Central memory CD4-positive, alpha-beta T cell (primary cell): ENCODE results near the gene ATG4C.
"Not testable (repeated sequence)": the region's sequence is repeated elsewhere in the genome, so short reads cannot be mapped to it uniquely, and the experiment has no call there.

Experiments used
- DNase-seq: peaks from one replicate; pipeline ENCODE4 v3.0.0; 2022
- total RNA-seq, 3 experiments: gene quantifications; one replicate each; lab custom pipeline; 2026; lab: John Stamatoyannopoulos, UW

ATG4C gene, protein sequence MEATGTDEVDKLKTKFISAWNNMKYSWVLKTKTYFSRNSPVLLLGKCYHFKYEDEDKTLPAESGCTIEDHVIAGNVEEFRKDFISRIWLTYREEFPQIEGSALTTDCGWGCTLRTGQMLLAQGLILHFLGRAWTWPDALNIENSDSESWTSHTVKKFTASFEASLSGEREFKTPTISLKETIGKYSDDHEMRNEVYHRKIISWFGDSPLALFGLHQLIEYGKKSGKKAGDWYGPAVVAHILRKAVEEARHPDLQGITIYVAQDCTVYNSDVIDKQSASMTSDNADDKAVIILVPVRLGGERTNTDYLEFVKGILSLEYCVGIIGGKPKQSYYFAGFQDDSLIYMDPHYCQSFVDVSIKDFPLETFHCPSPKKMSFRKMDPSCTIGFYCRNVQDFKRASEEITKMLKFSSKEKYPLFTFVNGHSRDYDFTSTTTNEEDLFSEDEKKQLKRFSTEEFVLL
- 9.5 to 20.1 (median 11.4) reads per million in 3 experiments for total RNA-seq

DNA sequence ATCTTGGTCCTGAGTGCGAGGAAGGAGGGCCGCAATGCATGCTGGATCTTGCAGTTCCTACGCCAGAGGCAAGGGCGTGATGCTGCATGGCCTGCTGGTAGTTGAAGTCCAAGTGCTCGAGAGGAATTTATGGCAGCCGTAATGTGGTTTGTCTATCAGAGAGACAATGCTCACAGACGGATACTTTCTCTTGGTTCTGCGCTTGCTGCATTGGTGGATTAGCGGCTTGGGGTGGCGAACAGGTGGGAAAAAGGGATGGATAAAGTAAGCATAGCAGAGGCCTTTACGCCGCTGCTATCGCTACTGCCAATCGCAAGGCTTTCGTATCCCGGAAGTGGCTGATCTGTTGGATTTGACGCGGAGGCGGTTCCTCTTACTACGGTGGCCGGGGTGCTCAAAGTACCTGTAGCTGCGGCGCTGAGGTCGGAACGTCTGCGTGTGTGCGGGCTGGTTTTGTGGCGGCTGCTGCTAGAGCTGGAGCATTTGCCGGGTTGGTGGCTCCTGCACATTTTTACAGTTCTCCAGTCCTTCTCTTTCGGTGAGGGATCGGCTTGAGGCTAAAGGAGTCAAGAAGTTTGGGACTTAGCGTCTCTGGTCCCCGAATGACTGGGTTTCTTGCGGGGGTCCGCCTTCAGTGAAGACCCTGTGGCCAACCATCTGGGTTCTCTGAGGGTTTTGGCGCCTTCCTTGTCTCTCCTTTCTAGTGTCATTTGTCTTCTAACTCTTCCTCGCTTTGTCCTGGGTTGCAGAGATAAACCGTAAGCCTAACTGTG lies at the start of gene ATG4C:
Gene ATG4C, plus strand, starts transcription at position 397 of the 773 bp plus-strand sequence. CDS start 19,655 bp downstream, outside the sequence.
- DNase-seq, result peak; percentile 96

DNA sequence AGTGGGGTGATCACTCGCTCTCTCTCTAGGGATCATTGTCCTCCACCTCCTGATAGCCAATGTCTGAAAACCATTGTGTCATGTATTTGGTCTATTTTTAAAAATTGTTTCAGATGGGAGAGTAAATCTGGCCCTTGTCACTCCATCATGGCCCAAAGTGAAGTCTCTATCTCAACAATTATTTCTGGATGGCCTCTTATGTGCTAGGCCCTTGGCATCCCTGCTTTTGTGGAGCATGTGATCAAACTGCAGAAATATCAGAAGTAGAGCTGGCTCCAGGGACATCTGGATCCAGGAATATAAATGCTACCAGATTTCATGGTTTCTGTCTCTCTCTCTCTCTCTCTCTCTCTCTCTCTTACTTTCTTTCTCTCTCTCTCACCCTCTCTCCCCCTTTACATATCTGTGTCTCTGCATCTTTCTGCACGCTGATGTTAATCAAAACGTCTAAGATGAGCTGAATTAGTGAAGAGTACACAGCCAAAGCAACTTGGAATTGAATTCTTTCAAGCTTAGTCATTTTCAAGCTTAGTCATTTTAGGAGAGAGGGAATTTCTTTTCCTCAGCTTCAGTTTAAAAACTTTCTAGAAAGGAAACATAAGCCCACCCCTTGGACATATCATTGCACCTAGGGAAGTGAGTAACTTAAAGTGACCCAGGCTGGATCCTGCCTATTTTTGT lies 48.3 kb upstream of the ATG4C start:
- no peak for DNase-seq

DNA sequence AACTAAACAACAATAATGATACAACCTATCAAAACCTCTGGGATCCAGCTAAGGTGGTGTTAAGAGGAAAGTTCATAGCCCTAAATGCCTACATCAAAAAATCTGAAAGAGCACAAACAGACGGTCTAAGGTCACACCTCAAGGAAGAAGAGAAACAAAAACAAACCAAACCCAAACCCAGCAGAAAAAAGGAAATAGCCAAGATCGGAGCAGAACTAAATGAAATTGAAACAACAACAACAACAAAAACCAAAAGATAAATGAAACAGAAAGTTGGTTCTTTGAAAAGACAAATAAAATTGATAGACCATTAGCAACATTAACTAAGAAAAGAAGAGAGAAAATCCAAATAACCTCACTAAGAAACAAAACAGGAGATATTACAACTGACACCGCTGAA lies 43.2 kb upstream of the ATG4C start:
- DNase-seq, result not testable (repeated sequence)

DNA sequence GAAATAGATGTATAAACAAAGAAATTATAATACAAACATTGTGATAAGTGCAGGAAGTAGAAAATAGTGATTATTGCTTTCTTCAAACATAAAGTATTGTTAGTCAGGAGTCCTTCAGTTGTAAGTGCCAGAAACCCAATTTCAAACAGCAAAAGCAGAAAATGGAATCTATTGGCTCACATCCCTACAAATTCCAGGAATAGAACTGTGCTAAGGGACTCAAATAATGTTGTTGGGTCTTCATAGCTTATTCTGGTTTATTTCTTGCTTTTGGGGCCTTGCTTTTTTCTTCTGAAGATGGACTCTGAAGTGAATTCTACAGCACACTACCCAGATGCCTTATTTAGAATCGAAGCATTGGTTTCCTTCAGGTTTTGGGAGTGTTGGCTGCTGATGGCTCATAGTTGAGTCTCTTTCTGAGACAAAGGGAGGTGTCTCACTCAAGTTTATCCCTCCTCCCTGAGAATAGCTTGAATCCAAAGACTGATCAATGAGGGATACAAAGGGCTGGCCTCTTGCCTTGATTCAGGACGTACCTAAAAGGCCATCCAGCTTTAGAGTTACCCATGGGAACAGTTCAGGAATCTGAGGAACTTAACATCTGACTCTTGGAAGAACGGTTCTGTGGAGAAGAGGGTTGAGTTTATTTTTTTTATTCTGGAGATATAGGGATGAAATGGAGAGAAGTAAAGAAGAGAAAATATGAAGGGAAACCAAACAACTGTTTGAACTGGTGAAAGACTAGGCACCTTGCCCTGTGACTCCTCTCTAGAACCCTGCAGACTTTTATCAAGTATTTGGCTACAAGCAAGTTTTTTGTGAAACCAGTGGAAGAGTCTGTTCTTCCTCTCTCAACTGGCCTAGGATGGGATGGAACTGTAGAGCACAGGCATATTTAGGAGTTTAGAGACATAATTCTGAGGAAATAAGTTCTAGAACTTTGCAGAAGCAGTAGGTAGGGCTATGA lies 39.0 kb upstream of the ATG4C start:
- no peak for DNase-seq

DNA sequence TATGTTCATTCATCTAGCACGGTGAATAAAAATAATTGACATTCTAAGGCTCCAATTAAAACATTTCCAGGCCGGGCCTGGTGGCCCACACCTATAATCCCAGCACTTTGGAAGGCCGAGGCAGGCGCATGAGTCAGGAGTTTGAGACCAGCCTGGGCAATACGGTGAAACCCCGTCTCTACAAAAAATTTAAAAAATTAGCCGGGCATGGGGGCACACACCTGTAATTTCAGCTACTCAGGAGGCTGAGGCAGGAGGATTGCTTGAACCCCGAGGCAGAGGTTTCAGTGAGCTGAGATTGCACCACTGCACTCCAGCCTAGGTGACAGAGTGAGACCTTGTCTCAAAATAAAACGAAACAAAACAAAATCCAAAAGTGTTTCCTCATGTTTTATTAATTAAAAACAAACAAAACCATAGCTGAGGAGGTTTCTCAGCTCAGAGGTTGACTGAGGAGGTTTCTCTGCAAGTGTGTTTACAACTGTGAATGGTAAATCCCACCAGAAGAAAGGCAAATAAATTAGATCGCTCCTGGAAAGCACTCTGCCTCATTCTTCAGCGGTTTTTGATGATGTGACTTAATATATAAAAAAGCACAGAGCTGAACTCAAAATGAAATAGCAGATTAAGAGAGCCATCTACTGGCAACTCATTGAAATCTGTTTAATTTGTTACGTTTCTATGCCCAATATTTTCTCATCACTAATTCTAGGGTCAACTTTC lies 37.7 kb upstream of the ATG4C start:
- DNase-seq, result peak; percentile 18

DNA sequence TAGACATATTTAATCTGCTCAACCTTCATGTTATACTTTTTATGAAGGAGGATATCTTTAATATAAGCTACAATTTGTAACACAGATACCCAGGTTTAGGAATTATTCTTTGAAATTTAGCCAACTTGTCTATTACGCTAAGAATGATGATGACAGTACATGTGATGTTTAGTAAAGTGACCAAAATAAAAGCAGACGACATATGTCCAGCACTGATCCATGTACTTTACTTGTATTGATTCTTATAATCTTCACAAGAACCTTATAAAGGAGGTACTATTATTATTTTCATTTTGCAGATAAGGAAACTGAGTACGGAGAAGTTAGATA lies 37.2 kb upstream of the ATG4C start:
- DNase-seq, result no peak

DNA sequence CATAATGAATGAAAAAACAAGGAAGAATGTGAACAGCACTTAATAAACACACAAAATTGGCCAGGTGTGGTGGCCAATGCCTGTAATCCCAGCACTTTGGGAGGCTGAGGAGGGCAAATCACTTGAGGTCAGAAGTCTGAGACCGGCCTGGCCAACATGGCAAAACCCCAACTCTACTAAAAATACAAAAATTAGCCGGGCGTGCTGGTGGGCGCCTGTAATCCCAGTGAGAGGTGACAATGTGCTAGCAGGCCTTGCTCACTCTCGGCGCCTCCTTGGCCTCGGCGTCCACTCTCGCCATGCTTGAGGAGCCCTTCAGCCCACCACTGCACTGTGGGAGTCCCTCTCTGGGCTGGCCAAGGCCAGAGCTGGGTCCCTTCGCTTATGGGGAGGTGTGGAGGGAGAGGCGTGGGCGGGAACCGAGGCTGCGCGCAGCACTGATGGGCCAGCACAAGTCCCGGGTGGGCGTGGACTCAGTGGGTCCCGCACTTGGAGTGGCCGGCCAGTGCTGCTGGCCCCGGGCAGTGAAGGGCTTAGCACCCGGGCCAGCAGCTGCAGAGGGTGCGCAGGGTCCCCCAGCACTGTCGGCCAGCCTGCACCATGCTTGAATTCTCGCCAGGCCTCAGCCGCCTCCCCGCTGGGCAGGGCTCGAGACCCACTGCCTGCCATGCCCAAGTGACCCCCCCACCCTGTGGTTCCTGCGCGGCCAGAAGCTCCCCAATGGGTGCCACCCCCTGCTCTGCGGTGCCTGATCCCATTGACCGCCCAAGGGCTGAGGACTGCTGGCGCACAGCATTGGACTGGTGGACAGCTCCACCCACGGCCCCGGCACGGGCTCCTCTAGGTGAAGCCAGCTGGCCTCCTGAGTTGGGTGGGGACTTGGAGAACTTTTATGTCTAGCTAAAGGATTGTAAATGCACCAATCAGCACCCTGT lies 30.6 kb upstream of the ATG4C start:
- DNase-seq, result no peak

DNA sequence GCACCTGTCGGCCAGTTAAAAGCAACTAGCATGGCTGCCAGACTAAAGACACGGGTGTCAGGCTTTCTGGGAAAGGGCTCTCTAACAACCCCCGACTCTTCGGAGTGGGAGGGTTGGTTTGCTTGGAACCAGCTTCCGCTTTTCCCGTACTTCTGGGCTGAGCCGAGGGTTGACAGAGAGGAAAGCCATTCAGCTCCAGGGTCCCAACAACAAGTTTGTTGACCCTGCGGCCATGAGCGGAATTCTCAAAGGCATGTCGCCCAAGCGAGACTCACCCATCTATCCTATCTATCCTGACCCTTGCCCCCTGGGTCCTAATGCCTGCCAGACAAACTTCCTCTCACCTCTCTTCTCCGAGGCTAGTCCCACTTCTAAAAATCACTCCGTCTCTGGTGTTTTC lies 29.0 kb upstream of the ATG4C start:
- DNase-seq, result not testable (repeated sequence)

DNA sequence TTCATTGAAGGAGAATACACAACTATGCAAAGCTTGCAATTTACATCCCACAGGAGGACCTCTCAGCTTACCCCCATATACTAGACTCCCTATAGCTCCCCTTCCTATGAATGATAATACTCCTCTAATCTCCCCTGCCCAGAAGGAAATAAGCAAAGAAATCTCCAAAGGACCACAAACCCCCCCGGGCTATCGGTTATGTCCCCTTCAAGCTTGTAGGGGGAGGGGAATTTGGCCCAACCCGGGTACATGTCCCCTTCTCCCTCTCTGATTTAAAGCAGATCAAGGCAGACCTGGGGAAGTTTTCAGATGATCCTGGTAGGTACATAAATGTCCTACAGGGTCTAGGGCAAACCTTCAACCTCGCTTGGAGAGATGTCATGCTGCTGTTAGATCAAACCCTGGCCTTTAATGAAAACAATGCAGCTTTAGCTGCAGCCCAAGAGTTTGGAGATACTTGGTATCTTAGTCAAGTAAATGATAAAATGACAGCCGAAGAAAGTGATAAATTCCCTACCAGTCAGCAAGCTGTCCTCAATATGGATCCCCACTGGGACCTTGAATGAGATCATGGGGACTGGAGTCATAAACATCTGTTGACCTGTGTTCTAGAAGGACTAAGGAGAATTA lies 27.6 kb upstream of the ATG4C start:
- not testable (repeated sequence) for DNase-seq

DNA sequence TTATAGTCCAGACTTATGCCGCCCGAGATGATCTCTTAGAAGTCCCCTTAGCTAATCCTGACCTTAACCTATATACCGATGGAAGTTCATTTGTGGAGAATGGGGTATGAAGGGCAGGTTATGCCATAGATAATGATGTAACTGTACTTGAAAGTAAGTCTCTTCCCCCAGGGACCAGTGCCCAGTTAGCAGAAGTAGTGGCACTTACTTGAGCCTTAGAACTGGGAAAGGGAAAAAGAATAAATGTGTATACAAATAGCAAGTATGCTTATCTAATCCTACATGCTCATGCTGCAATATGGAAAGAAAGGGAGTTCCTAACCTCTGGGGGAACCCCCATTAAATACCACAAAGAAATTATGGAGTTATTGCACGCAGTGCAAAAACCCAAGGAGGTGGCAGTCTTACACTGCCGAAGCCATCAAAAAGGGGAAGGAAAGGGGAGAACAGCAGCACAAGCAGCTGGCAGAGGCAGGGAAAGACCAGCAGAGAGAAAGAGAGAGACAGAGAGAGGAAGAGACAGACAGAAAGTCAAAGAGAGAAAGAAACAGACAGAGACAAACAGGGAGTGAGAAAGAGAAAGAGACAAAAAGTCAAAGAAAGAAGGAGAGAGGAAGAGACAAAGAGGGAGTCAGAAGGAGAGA lies 24.6 kb upstream of the ATG4C start:
- DNase-seq, result not testable (repeated sequence)

DNA sequence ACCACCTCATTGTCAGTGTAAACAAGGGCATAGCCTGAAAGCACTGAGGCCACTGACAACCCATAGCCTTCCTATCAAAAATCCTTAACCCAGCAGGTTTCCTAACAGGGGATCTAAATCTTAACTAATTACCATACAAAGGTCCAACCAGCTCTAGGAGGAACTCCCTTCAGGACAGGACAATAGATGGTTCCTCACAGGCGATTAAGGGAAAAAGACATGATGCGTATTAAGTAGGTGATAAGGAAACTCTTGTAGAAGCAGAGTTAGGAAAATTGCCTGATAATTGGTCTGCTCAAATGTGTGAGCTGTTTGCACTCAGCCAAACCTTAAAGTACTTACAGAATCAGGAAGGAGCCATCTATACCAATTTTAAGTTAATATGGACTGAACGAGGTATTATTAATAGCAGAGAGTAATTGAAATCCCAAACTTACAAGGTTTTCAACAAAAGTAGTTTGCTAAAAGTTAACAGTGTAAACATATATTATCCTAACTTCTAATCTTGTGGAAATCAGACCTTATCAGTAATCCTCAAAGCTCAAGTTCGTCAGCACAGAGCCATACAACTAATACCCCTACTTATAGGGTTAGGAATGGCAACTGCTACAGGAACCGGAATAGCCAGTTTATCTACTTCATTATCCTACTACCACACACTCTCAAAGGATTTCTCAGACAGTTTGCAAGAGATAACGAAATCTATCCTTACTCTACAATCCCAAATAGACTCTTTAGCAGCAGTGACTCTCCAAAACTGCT lies 23.7 kb upstream of the ATG4C start:
- not testable (repeated sequence) for DNase-seq

DNA sequence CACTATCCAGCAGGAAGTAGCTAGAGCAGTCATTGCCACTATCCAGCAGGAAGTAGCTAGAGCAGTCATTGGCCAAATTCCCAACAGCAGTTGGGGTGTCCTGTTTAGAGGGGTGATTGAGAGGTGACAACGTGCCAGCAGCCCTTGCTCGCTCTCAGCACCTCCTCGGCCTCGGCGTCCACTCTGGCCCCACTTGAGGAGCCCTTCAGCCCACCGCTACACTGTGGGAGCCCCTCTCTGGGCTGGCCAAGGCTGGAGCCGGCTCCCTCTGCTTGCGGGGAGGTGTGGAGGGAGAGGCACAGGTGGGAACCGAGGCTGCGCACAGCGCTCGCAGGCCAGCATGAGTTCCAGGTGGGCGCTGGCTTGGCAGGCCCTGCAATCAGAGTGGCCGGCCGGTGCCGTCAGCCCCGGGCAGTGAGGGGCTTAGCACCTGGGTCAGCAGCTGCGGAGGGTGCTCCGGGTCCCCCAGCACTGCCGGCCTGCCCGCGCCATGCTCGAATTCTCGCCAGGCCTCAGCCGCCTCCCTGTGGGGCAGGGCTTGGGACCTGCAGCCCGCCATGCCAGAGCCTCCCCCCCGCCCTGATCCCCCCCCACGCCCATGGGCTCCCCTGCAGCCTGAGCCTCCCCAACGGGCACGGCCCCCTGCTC lies 22.6 kb upstream of the ATG4C start:
- not testable (repeated sequence) for DNase-seq

DNA sequence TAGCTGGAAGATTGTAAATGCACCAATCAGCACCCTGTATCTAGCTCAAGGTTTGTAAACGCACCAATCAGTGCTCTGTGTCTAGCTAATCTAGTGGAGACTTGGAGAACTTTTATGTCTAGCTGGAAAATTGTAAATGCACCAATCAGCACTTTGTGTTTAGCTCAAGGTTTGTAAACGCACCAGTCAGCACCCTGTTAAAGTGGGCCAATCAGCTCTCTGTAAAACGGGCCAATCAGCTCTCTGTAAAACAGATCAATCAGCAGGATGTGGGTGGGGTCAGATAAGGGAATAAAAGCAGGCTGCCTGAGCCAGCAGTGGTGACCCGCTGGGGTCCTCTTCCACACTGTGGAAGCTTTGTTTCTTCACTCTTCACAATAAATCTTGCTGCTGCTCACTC lies 21.9 kb upstream of the ATG4C start:
- DNase-seq, result not testable (repeated sequence)

DNA sequence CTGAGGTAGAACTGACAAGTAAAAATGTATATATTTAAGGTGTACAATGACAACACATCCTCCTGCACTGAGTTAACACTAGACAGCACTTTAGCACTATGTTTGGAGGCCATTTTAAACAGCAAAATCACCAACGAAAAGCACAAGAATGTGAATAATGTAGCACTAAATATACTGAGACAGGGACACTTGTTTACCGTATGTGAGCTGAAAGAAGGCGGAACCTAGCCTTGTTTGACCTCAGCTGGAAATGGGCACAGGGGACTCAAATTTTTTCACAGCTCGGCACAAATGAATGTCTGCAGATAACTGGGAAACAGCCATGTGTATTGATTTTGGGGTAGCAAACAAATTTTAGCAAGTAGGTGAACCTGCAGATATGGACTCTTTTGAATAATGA lies 18.0 kb upstream of the ATG4C start:
- no peak for DNase-seq

DNA sequence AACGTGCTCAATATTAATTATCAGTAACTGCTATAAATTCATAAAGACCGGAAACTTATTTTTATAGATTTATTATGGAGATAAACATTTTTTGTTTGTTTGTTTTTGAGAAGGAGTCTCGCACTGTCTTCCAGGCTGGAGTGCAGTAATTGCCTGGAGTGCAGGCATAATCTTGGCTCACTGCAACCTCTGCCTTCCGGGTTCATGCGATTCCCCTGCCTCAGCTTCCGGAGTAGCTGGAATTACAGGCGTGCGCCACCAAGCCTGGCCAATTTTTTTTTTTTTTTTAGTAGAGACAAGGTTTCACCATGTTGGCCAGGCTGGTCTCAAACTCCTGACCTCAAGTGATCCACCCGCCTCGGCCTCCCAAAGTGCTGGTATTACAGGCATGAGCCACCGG lies 15.4 kb upstream of the ATG4C start:
- DNase-seq, result not testable (repeated sequence)

DNA sequence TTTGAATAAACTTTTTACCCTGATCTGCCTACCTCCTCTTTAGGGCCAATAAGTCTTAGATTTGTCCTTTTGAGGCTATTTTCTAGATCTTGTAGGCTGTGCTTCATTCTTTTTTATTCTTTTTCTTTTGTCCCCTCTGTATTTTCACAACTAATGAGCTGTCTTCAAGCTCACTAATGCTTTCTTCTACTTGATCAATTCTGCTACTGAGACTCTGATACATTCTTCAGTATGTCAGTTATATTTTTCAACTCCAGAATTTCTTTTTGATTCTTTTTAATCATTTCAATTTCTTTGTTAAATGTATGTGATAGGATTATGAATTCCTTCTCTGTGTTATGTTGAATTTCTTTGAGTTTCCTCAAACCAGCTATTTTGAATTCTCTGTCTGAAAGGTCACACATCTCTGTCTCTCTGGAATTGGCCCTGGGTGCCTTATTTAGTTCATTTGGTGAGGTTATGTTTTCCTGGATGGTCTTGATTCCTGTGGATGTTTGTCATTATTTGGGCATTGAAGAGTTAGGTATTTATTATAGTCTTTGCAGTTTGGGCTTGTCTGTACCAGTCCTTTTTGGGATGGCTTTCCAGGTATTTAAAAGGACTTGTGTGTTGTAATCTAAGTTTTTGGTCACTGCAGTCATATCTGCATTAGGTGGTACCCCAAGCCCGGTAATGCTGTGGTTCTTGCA lies 11.2 kb upstream of the ATG4C start:
- DNase-seq, result no peak

DNA sequence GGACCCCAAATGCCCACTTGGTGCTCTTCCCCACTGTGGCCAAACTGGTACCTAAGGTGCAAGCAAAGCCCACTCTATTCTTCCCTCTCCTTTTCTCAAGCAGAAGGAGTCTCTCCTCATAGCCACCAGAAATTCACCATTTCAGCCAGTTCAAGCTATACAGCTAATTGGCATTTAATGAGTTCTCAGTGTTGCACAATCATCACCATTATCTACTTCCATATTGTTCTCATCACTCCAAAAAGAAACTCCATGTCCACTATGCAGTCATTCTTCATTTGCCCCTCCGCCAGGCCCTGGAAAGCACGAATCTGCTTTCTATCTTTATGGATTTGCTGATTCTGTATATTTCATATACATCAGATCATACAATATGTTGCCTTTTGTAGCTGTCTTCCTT lies 9.9 kb upstream of the ATG4C start:
- DNase-seq, result no peak
